MG63 (cell line): Measurements from ENCODE around the gene CHST7. TPM values are rescaled to one million over a fixed set of nuclear protein-coding genes. Genes with fewer than 3 reads are reported as not detected.

Experiments
- DNase-seq: peaks from one replicate; pipeline ENCODE4 v3.0.0-alpha.2; 2020
- H3K27me3 ChIP-seq: fragments of 250-450 bp; sonication (Bioruptor Pico); 2 replicates; pipeline ENCODE4 v1.5.1; 2020; ENCODE audit warnings: mild to moderate bottlenecking, moderate library complexity
- H3K36me3 ChIP-seq: fragments of 250-450 bp; sonication (Bioruptor Pico); 2 replicates; pipeline ENCODE4 v1.5.1; 2020; ENCODE audit warnings: mild to moderate bottlenecking, moderate library complexity
- H3K4me3 ChIP-seq: fragments of 250-450 bp; sonication (Bioruptor Pico); 2 replicates; pipeline ENCODE4 v1.5.1; 2020; ENCODE audit warnings: mild to moderate bottlenecking, moderate library complexity
- H3K9me3 ChIP-seq: fragments of 250-450 bp; sonication (Bioruptor Pico); 2 replicates; pipeline ENCODE4 v1.5.1; 2020; ENCODE audit warnings: mild to moderate bottlenecking, moderate library complexity
- total RNA-seq: library from RNA; depleted of rRNA; stranded (reverse); fragments of >200 nt; shearing (Covaris generic); gene quantifications from 2 replicates; pipeline ENCODE4 v1.2.3, GENCODE V29; 2014; ENCODE audit warnings: low replicate concordance

The CHST7 gene
- total RNA-seq, 1 experiment from 2014 or later: 2.4 TPM

DNA sequence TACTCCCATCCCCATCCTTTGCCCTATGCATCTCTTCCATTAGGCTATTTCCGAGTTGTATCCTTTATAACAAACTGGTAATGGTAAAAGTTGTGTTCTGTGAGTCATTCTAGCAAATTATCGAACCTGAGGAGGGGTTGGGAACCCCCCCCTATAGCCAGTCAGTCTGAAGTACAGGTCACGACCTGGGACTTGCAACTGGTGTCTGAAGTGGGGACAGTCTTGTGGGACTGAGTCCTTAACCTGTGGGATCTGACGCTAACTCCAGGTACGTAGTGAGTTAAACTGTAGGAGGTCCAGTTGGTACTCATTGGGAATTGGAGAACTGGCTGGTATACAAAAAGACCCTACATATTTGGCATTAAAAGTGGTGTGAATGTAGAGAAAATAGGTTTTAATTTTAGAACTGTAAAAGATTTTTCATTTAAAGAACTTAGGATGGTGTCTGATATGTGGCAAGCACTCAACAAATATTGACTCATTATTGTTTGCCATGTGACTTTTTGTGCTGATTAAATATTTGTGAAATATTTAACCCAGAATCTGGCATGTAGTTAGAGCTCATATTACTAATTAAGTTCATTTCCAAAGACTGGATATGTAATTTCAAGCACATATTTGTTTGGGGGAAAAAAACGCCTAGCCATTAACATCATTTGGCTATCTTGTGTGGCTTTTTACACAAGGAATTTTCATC is 50.7 kb downstream of the CHST7 start:
- DNase-seq: no peak
- Histone ChIP-seq H3K27me3 (no peaks in the 10 kb centered on the region), H3K36me3 (no peaks in the 10 kb centered on the region), H3K4me3 (no peak overlapping the region), H3K9me3 (no peaks in the 10 kb centered on the region)

GRCh38 chrX:46626566-46626965 is 53.0 kb downstream of the CHST7 start:
- H3K27me3 ChIP-seq: no peaks in the 10 kb centered on the region
- H3K4me3 ChIP-seq: no peak overlapping the region
- no peaks in the 10 kb centered on the region for H3K9me3 ChIP-seq
- no peaks in the 10 kb centered on the region for H3K36me3 ChIP-seq
- no peak for DNase-seq

- Histone ChIP-seq H3K27me3 (no peaks in the 10 kb centered on the region), H3K4me3 (no peak overlapping the region), H3K36me3 (no peaks in the 10 kb centered on the region), H3K9me3 (no peaks in the 10 kb centered on the region)
- DNase-seq: no peak
Observed at GRCh38 chrX:46627062-46627461, 53.5 kb downstream of the CHST7 start.

DNA sequence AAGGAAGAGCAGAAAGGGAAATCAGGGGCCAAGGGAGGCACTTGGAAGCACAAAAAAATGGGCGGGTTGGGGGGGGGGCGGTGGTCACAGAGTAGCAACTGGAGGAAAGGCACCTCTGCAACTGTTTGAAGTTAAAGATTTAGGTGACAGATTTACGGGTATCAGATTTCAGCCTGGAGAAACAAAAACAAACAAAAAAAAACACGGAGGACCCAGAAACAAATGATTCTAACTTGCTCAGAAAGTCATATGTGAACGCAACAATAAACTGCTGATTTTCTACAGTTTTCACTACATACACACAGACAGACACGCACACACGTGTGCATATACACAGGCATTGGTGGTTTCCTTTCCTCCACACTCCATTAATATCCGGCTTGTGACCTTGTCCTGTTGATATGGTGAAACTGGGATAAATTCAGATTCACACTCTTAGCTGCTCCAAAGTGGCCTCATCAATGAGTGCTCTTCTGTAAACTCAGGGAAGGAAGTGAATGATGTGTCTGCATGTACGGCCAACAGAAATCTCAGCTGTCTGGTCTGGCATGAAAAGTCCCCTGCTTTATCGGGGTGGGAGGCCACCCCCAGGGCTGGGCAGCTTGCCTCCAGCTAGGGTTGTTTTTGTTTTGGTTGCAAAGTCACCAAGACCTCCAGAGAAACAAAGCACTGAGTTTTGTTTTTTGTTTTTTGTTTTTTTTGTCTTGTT is 54.3 kb downstream of the CHST7 start:
- Histone ChIP-seq H3K4me3 (no peak overlapping the region), H3K27me3 (no peaks in the 10 kb centered on the region), H3K36me3 (no peaks in the 10 kb centered on the region), H3K9me3 (no peaks in the 10 kb centered on the region)
- peak; percentile 6 for DNase-seq

DNA sequence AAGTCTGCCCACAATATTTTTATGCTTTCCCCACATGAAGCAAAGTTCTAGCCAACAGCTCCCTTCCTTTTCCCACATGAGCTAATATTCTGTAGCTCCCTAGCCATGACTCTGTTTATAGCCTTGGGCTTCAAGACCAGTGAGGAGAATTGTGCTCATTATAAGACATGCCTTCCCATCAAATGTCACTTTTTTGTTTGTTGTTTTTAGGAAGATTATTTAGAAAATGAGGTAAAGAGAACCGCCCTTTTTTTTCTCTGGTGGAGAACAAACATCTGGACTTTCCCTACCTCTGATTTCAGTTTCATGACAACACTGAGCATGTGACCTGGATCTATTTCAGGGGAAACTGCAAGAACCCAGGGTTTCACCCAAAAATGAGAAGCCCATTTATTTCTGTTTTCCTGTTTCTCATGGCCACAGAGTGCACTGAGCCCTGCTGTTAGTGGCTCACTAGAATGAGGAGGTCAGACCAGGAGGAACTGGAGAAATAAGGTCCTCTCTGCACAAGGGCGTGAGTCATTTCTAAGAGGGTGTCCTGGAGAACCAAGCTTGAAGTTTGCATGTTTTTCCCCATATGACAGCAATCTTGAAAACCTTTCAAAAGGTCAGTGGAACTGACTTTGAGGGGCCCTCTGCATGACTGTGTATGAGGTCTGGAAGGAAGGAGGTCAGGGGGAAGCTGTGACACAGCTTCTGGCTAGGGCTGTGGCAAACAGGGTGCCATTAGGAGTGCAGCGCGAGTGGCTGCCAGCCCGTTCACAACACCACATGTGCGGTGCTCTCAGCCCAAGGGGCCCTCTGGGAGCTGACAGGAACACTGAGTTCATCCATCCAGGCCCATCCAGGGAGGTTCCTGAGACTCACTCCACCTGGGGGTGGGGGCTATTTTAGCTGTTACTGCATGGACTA is 55.2 kb downstream of the CHST7 start:
- DNase-seq: peak; percentile 1

GRCh38 chrX:46630141-46630540 is 56.6 kb downstream of the CHST7 start:
- Histone ChIP-seq H3K9me3 (no peaks in the 10 kb centered on the region), H3K36me3 (no peaks in the 10 kb centered on the region), H3K4me3 (no peak overlapping the region), H3K27me3 (no peaks in the 10 kb centered on the region)
- no peak for DNase-seq

More for the DNA sequence above, 55.2 kb downstream of the CHST7 start:
- Histone ChIP-seq H3K9me3 (no peaks in the 10 kb centered on the region), H3K36me3 (no peaks in the 10 kb centered on the region), H3K4me3 (no peak overlapping the region), H3K27me3 (no peaks in the 10 kb centered on the region)

GRCh38 chrX:46634577-46634976 is 61.0 kb downstream of the CHST7 start:
- DNase-seq: no peak
- Histone ChIP-seq H3K4me3 (no peak overlapping the region), H3K36me3 (no peaks in the 10 kb centered on the region), H3K27me3 (no peaks in the 10 kb centered on the region), H3K9me3 (no peaks in the 10 kb centered on the region)

DNA sequence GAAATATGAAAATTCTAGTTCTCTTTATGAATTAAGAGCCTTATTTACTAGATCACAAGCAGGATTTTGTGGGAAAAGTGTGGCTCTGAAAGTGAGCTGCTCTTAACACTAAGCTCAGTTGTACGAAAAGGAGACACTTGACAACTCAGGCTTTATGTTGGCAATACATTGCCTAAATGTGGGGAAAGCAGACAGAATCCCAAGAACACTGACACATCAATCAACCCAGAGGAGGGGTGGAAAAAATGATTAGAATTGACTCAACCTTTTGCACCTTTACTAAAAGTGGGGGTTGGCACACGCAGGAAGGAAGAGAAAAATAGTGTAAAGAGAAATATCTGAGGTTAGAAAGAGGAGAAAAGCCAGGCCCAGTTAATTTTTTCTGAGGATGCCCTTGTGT is 61.6 kb downstream of the CHST7 start:
- Histone ChIP-seq H3K9me3 (no peaks in the 10 kb centered on the region), H3K27me3 (no peaks in the 10 kb centered on the region), H3K4me3 (no peak overlapping the region), H3K36me3 (no peaks in the 10 kb centered on the region)
- no peak for DNase-seq

- H3K9me3 ChIP-seq: no peaks in the 10 kb centered on the region
- no peak for DNase-seq
- no peaks in the 10 kb centered on the region for H3K36me3 ChIP-seq
- no peaks in the 10 kb centered on the region for H3K27me3 ChIP-seq
- H3K4me3 ChIP-seq: no peak overlapping the region
Observed at GRCh38 chrX:46636223-46636622, 62.7 kb downstream of the CHST7 start.

DNA sequence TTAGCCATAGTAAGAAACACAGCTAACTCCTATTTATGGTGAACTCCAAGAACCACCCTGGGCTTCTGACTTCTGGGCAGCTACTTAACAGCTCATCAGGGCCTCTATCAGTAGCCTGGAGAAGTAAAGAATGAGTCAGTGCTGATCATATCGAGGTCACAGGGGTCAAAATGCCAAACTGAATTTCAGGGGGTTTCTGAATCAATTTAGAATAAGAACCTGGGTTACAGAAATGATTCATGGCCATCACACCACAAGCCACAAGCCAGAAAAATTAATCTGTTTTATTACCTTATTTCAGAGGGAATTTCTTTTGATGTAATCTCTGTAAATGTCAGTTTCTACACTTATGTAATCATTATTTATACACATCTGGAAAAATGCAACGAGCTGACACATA is 64.4 kb downstream of the CHST7 start:
- peak; percentile 22 for DNase-seq
- Histone ChIP-seq H3K9me3 (no peaks in the 10 kb centered on the region), H3K27me3 (no peaks in the 10 kb centered on the region), H3K36me3 (no peaks in the 10 kb centered on the region), H3K4me3 (no peak overlapping the region)

GRCh38 chrX:46642145-46642544 is 68.6 kb downstream of the CHST7 start:
- Histone ChIP-seq H3K27me3 (no peaks in the 10 kb centered on the region), H3K9me3 (no peaks in the 10 kb centered on the region), H3K36me3 (no peaks in the 10 kb centered on the region), H3K4me3 (no peak overlapping the region)
- DNase-seq: no peak

DNA sequence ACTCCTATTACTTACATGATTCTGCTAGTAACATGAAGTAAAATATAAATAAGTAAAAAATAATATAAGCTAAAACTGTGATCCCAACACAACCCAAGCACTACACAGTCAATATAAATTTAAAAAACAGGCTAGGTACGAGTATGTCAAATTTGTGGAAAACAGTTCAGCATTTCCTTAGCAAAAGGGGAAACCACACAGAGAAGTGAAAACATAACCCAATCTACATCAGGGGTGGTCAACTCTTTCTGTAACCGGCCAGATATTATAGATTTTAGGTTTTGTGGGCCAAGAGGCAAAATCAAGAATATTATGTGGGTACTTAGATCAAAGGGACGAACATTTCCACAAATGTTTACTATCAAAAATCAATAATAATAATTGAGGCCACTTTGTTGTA is 70.1 kb downstream of the CHST7 start:
- DNase-seq: no peak
- H3K27me3 ChIP-seq: no peaks in the 10 kb centered on the region
- H3K36me3 ChIP-seq: no peaks in the 10 kb centered on the region
- H3K9me3 ChIP-seq: no peaks in the 10 kb centered on the region
- H3K4me3 ChIP-seq: no peak overlapping the region

DNA sequence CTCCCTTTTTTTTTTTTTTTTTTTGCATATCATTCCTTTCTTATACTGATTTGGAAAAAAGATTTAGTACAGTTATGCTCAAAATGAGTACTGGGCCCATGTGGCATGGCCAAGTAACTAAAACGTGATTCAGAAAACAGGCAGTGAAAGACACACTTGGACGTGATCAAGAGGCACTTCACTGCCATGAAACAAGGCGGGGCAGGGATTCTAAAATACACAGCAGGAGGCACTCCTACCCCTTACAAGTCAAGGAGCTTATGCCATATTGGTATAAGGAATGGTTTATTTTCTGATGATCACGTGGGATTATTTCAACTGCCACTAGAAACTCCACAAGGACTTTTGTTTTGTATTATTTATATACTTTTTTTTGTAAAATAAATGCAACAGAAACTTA is 72.0 kb downstream of the CHST7 start:
- no peaks in the 10 kb centered on the region for H3K9me3 ChIP-seq
- no peak for DNase-seq
- H3K36me3 ChIP-seq: no peaks in the 10 kb centered on the region
- no peak overlapping the region for H3K4me3 ChIP-seq
- H3K27me3 ChIP-seq: no peaks in the 10 kb centered on the region

GRCh38 chrX:46647251-46647650 is 73.7 kb downstream of the CHST7 start:
- DNase-seq: no peak
- H3K9me3 ChIP-seq: no peaks in the 10 kb centered on the region
- no peaks in the 10 kb centered on the region for H3K36me3 ChIP-seq
- H3K4me3 ChIP-seq: no peak overlapping the region
- H3K27me3 ChIP-seq: no peaks in the 10 kb centered on the region
